ENCODE data around the gene CD300LG.

The CD300LG gene

DNA sequence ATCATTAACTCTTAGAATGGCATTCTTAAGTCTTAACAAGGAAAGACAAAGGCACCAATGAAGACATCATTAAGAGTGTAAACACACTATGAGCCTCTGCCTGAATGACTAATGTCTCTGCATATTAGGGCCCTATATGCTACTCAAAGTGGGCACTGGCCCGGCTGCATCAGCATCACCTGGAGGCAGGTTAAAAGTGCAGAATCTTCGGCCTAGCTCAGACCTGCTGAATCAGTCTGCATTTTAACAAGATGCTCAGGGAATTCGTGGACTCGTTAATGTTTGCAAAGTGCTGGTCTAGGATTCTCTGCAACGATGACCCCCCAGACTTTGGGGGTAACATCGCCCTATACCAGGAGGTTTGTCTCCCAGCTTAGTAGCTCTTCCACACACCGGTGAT lies 20.8 kb upstream of the CD300LG start:
- TF ChIP-seq, protein P1, sequence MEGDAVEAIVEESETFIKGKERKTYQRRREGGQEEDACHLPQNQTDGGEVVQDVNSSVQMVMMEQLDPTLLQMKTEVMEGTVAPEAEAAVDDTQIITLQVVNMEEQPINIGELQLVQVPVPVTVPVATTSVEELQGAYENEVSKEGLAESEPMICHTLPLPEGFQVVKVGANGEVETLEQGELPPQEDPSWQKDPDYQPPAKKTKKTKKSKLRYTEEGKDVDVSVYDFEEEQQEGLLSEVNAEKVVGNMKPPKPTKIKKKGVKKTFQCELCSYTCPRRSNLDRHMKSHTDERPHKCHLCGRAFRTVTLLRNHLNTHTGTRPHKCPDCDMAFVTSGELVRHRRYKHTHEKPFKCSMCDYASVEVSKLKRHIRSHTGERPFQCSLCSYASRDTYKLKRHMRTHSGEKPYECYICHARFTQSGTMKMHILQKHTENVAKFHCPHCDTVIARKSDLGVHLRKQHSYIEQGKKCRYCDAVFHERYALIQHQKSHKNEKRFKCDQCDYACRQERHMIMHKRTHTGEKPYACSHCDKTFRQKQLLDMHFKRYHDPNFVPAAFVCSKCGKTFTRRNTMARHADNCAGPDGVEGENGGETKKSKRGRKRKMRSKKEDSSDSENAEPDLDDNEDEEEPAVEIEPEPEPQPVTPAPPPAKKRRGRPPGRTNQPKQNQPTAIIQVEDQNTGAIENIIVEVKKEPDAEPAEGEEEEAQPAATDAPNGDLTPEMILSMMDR (IDR thresholded peaks at IDR 0.05; ENCODE audit: extremely low read depth, missing control alignments) = no peak
- DNase-seq (ENCODE audit: low spot score) = no peak

DNA sequence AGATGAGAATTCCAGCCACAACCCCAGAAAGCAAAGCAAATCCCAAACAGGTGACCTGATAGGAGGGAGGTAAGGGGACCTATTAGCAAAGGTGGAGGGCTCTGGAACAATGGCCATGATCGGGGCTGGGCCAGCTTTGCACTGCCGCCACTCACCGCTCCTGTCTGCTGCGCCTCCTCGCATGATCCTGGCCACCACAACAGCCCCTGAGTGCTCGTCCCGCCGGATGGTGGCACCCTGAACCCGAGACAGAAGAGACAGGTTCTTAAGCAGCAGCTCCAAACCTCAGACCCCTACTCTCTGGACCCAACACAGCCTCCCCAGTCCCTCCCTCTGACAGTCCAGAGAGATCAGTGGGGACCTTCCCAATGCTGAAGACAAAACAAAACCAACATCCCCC lies 19.4 kb upstream of the CD300LG start:
- DNase-seq (ENCODE audit: low spot score) = no peak
- TF ChIP-seq, protein P1 (IDR thresholded peaks at IDR 0.05; ENCODE audit: extremely low read depth, missing control alignments) = no peak

DNA sequence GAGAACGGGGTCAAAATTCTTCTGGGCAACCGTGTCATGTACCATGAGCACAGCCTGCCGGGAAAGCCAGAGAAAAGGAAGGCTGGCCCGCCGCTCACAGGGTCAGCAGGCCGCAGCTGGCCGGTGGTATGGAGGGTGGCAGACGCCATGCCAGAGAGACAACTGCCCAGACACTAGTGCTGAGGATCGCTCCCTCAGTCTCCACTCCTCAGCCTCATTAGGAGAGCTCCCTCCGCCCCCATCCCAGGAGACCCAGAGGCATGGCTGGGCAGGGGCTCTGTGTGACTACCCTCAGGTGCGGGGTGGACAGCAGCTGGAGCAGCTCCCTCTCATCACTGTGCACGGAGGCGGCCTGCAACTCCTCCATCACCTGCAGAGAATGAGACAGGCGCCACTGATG lies 17.2 kb upstream of the CD300LG start:
- no peak for DNase-seq (ENCODE audit: low spot score)
- TF ChIP-seq, protein P1 (IDR thresholded peaks at IDR 0.05; ENCODE audit: extremely low read depth, missing control alignments) = no peak

- TF ChIP-seq, protein P1 (IDR thresholded peaks at IDR 0.05; ENCODE audit: extremely low read depth, missing control alignments) = no peak
- no peak for DNase-seq (ENCODE audit: low spot score)
Observed at GRCh38 chr17:43830510-43831140, 16.4 kb upstream of the CD300LG start.

DNA sequence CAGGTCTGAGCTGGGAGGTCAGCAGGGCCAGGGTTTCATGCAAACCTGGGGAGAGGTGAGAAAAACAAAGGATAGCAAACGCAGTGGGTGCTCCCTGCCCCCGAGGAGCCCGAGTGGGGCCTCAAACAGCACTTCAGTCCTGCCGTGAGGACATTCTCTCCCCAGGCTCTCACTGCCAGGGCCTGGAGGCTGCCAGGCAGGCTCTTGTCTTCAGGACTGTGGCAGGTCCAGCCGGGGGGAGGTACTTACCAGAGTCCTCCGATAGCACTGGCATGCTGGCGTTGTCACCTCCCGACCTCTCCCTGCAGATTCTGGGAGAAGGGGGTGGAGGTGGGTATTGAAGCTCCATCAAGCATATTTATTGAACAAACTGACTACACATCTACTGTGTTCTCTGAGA lies 15.3 kb upstream of the CD300LG start:
- no peak for DNase-seq (ENCODE audit: low spot score)
- TF ChIP-seq, protein P1 (IDR thresholded peaks at IDR 0.05; ENCODE audit: extremely low read depth, missing control alignments) = no peak

DNA sequence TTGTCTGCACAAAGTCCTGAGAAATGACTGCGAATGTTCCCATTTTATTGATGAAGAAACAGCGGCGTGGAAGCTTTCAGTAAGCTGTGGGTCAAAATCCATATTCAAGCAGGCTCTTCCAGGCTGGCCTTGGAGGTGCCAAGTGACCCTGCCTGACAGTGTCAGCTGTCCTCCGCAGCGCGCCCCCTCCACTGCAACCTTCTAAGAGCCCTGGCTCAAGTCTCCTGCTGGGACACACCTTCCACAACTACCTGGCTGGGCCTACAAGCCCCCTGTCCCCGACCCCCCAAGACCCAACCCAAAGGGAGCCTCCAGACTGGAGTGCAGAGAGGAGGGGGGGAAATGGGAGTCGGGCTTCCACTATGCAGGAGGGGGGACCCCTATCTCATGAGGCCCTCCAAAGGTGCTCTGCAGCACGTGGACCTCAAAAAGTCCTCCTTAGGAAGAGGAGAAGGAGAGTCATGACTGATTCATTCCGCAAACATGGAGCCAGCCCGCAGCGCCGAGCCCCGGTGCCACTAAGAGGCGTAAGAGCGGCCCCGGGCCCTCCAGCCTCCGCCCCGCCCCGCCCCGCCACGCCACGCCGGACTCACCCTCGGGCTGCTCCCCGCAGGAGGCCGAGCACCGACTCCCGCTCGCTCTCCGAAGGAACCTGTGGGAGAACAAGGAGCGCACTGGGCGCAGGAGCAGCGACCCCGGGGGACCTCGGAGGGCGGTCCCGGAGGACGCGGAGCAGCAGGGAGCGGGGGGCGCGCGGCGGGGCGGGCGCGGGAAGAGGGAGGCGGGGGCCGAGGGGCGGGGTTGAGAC lies 14.6 kb upstream of the CD300LG start:
- no peak for DNase-seq (ENCODE audit: low spot score)
- TF ChIP-seq, protein P1 (IDR thresholded peaks at IDR 0.05; ENCODE audit: extremely low read depth, missing control alignments) = no peak

All from GM20000 (cell line).